ENCODE results near the gene CST9.

DNA sequence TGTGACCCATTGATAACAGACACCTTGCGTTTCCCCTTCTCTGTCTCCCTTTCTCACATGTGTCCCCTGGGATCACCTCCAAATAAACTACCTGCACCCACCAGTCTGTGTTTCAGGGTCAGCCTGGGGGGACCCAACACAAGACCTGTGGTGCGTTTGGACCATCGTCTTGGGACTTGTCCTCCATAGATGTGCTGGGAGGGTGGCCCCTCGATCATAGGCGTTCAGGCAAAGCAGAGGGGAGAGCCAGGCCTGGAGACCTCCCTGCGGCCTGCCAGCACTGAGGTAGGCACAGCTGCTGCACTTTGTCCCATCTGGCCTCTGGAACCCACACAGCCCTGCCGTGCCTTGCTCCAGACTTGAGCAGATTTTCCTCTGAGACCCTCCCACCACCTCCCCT, 18.1 kb downstream of the CST9 start:
- TF ChIP-seq, protein P1, sequence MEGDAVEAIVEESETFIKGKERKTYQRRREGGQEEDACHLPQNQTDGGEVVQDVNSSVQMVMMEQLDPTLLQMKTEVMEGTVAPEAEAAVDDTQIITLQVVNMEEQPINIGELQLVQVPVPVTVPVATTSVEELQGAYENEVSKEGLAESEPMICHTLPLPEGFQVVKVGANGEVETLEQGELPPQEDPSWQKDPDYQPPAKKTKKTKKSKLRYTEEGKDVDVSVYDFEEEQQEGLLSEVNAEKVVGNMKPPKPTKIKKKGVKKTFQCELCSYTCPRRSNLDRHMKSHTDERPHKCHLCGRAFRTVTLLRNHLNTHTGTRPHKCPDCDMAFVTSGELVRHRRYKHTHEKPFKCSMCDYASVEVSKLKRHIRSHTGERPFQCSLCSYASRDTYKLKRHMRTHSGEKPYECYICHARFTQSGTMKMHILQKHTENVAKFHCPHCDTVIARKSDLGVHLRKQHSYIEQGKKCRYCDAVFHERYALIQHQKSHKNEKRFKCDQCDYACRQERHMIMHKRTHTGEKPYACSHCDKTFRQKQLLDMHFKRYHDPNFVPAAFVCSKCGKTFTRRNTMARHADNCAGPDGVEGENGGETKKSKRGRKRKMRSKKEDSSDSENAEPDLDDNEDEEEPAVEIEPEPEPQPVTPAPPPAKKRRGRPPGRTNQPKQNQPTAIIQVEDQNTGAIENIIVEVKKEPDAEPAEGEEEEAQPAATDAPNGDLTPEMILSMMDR (IDR thresholded peaks at IDR 0.05; ENCODE audit: low read length), result no peak
- TF ChIP-seq EZH2 (IDR thresholded peaks at IDR 0.05; ENCODE audit: borderline replicate concordance, low read length), result no peak

Data from OCI-LY1 (cell line).